Duodenal mucosa (tissue), 2 donors: ENCODE measurements around the gene ZNF608.

Source experiments
- H3K27ac ChIP-seq: one replicate; pipeline ENCODE4 v1.7.0; 2013; ENCODE audit warnings: low read depth, low read length
- H3K27me3 ChIP-seq, 2 donors: one replicate each; pipeline ENCODE4 v1.7.0; 2013; ENCODE audit warnings: low read length in 2 of 2, control low read depth in 1 of 2; ENCODE audit not compliant: insufficient read depth in 2 of 2, control insufficient read depth in 1 of 2
- H3K36me3 ChIP-seq, 2 donors: one replicate each; pipeline ENCODE4 v1.7.0; 2013; ENCODE audit warnings: low read length in 2 of 2, control low read depth in 1 of 2; ENCODE audit not compliant: insufficient read depth in 2 of 2, control insufficient read depth in 1 of 2
- H3K4me1 ChIP-seq, 2 donors: one replicate each; pipeline ENCODE4 v1.7.0; 2013; ENCODE audit warnings: low read length in 2 of 2, control low read depth in 1 of 2; ENCODE audit not compliant: insufficient read depth in 2 of 2, control insufficient read depth in 1 of 2
- H3K4me3 ChIP-seq, 2 donors: one replicate each; pipeline ENCODE4 v1.7.0; 2013; ENCODE audit warnings: low read length in 2 of 2, low read depth in 1 of 2
- H3K9ac ChIP-seq, 2 donors: one replicate each; pipeline ENCODE4 v1.7.0; 2013; ENCODE audit warnings: low read length in 2 of 2, low read depth in 1 of 2
- H3K9me3 ChIP-seq, 2 donors: one replicate each; pipeline ENCODE4 v1.7.0; 2013; ENCODE audit warnings: low read length in 2 of 2, control low read depth in 1 of 2; ENCODE audit not compliant: control insufficient read depth in 1 of 2

ZNF608 gene

DNA sequence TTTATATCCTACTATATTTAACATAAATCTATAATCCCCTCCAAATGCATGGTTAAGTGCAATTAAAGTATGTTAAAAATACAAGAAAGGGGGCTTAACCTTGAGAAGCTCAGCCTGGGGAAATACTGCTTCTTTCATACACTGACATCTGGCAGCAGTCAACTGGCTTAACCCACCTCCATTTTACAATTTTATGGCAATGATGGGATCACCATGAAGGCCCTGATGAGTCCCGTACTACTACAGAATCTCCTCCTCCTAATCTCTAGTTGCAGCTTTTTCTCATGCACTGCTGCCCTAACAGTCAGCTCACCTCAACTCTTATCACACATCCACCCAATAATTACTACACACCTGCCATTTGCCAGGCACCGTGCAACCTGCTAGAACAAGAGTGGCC, 40.9 kb downstream of the ZNF608 start:
- H3K4me3 ChIP-seq, result peak overlapping the region in 1 of 2 donors; percentile 2
- no peaks in the 10 kb centered on the region for H3K27me3 ChIP-seq
- H3K27ac ChIP-seq, result no peak overlapping the region
- peaks cover 46 to 56% of the 10 kb centered on the region in 2 donors for H3K4me1 ChIP-seq
- no peaks in the 10 kb centered on the region for H3K9me3 ChIP-seq
- H3K36me3 ChIP-seq, result peaks cover 0 to 3% of the 10 kb centered on the region in 2 donors
- no peak overlapping the region for H3K9ac ChIP-seq

DNA sequence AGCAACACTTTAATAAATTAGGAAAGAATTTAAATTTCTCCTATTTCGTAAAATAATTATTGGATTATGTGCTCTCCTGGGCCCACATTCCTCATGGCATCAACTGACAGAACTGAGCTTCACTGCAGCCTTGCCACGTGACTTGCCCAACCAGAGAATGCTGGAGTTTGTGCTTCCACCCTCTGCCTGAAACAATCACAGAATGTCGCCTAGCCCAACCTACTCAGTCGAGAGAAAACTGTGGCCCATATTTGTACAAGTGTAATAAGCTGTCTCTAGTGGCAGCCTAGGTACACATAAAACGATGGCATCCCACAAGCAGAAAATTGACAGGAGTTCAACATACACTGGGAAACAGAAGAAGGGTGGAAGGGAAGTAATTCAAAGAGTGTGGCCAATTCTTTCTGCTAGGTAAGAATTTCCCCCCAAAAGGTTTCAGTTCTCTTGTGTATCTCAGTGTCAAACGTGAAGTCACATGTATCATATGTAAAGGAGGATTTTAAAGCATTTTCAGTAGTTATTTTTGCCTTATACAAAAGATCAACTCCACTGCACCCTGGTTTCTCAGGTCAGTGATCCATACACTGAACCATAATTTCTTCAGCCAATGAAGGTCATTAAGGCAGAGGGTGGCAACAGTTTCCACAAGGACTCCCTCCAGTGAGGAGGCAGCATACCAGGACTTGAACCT, 41.7 kb downstream of the ZNF608 start:
- peaks cover 46 to 56% of the 10 kb centered on the region in 2 donors for H3K4me1 ChIP-seq
- H3K4me3 ChIP-seq, result no peak overlapping the region
- no peak overlapping the region for H3K27ac ChIP-seq

DNA sequence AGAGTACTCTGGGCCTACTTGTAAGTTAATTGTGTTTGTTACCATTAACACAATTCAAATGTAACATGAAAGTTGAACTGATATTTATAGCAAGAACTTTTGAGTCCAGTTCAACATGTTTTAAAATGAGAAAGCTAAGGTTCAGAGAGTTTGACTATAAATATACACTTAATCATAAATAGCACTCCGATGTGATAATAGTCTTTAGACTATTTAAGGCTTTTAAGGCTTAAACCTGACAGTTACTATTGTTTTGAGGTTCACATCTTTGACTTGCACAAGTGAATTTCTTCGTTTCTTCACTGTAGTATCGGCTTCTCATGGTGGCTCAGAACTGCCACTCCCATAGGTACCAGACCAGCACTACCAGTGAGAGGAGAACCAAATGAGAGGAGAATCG, 42.4 kb downstream of the ZNF608 start:
- no peaks in the 10 kb centered on the region for H3K9me3 ChIP-seq
- no peak overlapping the region for H3K9ac ChIP-seq
- H3K4me3 ChIP-seq, result no peak overlapping the region
- no peaks in the 10 kb centered on the region for H3K27me3 ChIP-seq
- peaks cover 46 to 59% of the 10 kb centered on the region in 2 donors for H3K4me1 ChIP-seq
- H3K27ac ChIP-seq, result no peak overlapping the region
- peaks cover 0 to 9% of the 10 kb centered on the region in 2 donors for H3K36me3 ChIP-seq

More for the DNA sequence above, 41.7 kb downstream of the ZNF608 start:
- H3K36me3 ChIP-seq, result peaks cover 0 to 7% of the 10 kb centered on the region in 2 donors
- no peaks in the 10 kb centered on the region for H3K27me3 ChIP-seq
- no peak overlapping the region for H3K9ac ChIP-seq
- no peaks in the 10 kb centered on the region for H3K9me3 ChIP-seq

DNA sequence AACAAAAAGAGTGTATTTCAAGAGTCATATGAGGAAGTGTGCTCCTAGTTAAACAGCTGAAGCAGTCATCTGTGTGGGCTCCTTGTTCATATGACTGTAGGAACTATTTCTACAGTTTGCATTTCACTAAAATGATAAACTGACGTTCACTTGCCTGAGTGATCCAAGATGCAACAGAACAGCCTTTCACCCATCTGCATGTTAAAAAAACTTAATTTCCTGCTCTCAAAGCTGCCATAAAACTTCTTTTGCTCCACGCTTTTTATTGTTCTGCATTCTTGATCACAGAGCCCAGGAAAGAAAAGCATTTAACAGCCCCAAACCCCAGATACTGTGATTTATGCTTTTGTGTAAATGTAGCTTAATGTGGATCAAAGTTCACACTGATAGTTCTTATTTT, 43.9 kb downstream of the ZNF608 start:
- no peak overlapping the region for H3K27ac ChIP-seq
- peaks cover 36 to 59% of the 10 kb centered on the region in 2 donors for H3K4me1 ChIP-seq
- peaks cover 0 to 11% of the 10 kb centered on the region in 2 donors for H3K36me3 ChIP-seq
- H3K9me3 ChIP-seq, result no peaks in the 10 kb centered on the region
- H3K27me3 ChIP-seq, result no peaks in the 10 kb centered on the region
- no peak overlapping the region for H3K9ac ChIP-seq
- H3K4me3 ChIP-seq, result no peak overlapping the region

DNA sequence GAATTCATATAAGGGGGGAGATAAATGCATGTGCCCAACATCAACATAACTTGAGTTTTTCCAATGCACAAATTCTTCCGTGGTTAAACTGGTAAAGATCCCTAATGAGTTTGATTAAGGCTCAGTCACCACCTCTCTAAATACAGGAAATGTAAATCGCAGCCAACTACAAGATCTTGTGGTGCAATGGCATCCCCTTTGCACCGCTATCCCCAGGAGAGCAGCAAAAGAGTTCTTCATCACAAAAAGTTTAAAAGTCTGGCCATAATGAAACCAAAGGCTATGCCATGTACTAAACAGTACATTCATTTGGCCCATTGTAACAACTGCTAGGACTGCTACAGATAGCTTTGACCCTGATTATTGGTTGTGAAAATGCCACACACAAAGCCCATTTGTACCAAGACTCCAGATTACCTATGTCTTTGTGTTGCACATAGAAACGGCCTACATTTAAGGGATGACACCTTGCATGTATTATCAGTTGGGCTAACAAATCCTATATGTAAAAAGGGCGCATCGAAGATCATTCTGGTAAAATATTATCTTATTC, 44.5 kb downstream of the ZNF608 start:
- H3K9me3 ChIP-seq, result no peaks in the 10 kb centered on the region
- H3K4me1 ChIP-seq, result peaks cover 30 to 53% of the 10 kb centered on the region in 2 donors
- H3K4me3 ChIP-seq, result no peak overlapping the region
- H3K9ac ChIP-seq, result no peak overlapping the region
- peaks cover 0 to 11% of the 10 kb centered on the region in 2 donors for H3K36me3 ChIP-seq
- H3K27ac ChIP-seq, result no peak overlapping the region
- H3K27me3 ChIP-seq, result no peaks in the 10 kb centered on the region

DNA sequence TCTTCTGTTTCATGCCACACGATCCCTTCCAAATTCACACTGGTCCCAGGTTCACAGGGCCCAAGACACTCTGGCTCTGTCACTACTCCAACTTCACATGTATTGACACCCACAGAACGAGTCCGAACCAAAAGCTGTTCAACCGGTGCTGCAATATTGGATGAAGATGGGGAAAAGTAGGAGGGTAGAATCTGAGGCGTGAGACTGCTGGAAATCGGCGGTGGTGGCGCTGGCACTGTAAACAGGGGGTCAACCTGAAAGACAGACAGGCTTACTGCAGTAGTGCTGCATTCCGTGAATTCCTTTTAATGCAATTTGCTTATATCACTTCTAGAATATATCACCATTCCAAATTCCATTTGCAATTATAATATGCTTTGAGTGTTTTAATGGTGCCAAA, 45.4 kb downstream of the ZNF608 start:
- Histone ChIP-seq H3K36me3 (peaks cover 6 to 11% of the 10 kb centered on the region in 2 donors), H3K9me3 (no peaks in the 10 kb centered on the region), H3K27ac (no peak overlapping the region), H3K27me3 (no peaks in the 10 kb centered on the region), H3K4me3 (no peak overlapping the region), H3K9ac (no peak overlapping the region), H3K4me1 (peaks cover 21 to 45% of the 10 kb centered on the region in 2 donors)

DNA sequence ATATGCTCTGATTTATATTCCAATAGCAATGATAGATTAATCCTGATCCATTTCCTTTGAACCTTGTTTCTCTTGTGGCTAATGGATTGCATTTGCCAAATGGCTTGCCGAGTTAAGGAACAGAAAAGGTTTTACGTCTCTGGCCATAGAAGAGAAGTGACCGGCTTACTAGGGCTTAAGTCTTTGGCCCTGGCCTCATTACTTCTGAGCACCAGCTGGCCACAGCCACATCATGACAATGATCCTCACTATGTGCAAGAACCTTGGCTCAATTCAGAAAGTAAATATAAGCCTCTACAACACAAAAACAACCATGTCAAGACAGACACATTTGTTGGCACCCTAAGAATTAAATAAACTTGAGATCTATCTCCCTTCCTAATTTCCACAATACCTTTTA, 46.1 kb downstream of the ZNF608 start:
- Histone ChIP-seq H3K4me3 (no peak overlapping the region), H3K9me3 (no peaks in the 10 kb centered on the region), H3K27me3 (no peaks in the 10 kb centered on the region), H3K36me3 (peaks cover 6 to 11% of the 10 kb centered on the region in 2 donors), H3K27ac (no peak overlapping the region), H3K9ac (no peak overlapping the region), H3K4me1 (peaks cover 14 to 39% of the 10 kb centered on the region in 2 donors)

DNA sequence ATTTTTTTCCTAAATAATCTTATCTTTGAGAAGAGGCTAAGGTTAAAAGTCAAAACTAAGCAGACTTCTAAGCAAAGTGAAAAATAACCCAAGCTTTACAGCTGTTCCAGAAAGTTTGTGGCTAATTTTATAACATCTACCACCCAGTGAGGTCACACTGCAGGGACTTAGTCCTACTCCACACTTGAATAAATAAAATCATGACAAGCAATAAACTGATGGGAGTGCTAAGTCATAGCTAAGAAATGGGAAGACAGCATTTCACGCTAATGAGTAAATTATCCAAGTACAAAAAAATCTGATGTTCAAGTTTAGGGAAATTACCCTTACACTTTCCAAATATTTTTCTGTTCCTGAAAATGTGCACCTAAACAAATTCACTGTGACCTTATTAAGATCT, 47.7 kb downstream of the ZNF608 start:
- peaks cover 6 to 11% of the 10 kb centered on the region in 2 donors for H3K36me3 ChIP-seq
- H3K9me3 ChIP-seq, result no peaks in the 10 kb centered on the region
- peak overlapping the region; percentile 10 for H3K27ac ChIP-seq
- H3K4me1 ChIP-seq, result peaks cover 10 to 27% of the 10 kb centered on the region in 2 donors
- H3K9ac ChIP-seq, result no peak overlapping the region
- no peaks in the 10 kb centered on the region for H3K27me3 ChIP-seq
- no peak overlapping the region for H3K4me3 ChIP-seq

DNA sequence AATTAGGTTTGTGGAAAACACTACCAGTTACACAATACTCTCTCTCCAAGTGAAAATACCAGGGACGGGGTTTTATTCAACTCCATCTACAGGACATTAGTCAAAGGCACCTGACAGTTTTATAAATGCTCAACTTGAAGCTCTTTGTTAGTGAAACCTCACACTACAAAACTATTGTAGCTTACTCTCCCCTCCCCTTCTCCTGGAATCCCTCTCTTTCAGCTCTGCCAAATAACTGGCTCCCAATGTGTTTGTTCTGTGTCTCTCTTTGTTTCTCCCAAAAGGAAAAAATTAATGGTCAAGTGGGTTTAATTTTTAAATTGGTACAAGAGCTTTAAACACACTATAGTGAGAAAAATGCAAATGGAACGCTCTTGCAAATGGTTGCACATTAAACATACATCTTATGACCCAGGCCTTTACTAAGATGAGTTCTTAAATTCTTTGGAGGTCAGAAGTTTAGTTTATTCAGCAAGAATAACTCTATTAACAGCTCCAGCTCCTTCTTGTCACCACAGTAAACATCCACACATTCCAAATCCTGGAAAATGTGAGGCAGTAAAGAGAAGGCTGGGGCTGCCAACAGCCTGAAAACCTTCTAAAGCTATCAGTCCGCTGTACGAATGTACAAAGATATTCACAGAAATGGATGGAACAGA, 48.4 kb downstream of the ZNF608 start:
- Histone ChIP-seq H3K4me1 (peaks cover 10 to 27% of the 10 kb centered on the region in 2 donors), H3K4me3 (no peak overlapping the region), H3K36me3 (peaks cover 6 to 11% of the 10 kb centered on the region in 2 donors), H3K27me3 (no peaks in the 10 kb centered on the region), H3K9ac (no peak overlapping the region), H3K27ac (peak overlapping the region; percentile 10), H3K9me3 (no peaks in the 10 kb centered on the region)

DNA sequence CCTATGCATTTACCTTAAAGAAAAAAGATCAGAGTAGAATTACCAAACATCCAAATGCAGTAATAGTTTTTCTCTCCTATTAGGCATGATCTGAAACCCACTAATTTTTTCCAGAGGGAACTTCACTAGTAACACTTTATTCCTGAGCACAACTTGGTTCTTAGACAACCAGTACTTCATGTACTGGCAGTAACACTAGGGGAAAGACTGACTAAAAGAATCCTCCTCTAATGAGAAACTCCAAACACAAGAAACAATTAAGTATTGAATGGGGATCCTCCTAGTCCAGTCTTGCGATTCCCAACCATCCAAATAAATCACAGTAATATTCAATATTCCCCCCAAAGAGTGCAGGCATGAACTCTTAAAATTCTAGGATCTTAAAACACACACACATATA, 48.9 kb downstream of the ZNF608 start:
- Histone ChIP-seq H3K27ac (no peak overlapping the region), H3K4me1 (peaks cover 7 to 22% of the 10 kb centered on the region in 2 donors), H3K9ac (no peak overlapping the region), H3K4me3 (no peak overlapping the region), H3K36me3 (peaks cover 6 to 11% of the 10 kb centered on the region in 2 donors), H3K27me3 (no peaks in the 10 kb centered on the region), H3K9me3 (no peaks in the 10 kb centered on the region)
